ENCODE data around the gene CCDC91.

Gene CCDC91

DNA sequence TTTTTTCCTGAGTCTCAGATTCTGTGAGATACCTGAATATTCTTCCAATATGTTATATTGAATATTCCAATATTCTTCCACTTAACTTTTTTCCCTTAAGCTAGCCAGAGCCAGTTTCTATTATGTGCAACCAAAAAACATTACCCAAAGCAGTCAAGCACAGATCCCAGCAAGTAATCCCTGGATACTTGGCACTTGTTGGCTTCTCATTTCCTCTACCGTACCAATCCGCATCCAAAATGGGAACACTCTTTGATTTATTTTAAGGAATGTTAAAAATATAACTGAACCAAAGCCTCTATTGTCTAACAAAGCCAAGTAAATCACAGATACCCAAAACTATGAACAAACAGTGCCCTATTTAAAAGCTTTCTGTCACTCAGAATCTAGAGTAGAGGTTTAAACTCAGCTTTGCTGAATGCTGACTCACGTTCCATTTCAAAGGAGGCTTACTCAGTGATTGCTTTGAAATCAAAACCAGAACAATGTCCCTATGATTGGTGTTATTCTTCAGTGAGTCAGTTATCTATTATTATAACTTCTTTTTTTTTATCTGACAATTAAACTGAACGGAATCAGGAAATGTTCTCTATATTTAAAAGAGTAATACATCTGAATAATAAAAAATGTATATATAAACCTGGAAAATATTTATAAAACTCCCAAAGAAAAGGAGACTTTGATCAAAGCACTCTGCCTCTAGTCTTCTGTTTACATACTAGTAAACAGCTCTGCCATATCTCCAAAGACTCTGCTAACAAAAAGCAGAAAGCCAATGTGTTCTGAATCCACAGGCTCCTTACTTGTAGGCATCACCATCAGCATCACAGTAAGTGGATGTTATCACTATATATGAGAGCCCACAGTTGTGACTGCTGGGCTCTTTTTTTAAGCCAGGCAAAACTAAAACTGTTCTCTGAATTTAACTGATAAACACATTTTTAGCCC, 360.8 kb downstream of the CCDC91 start:
- Histone ChIP-seq H3K4me3 (ENCODE audit: low read depth in 1 of 5, low read length in 5 of 5) (no peak overlapping the region), H3K27me3 (ENCODE audit: control insufficient read depth in 5 of 5, insufficient read depth in 4 of 5, low read length in 5 of 5) (no peaks in the 10 kb centered on the region), H3K4me1 (ENCODE audit: control insufficient read depth in 5 of 5, insufficient read depth in 5 of 5, low read length in 5 of 5) (no peaks in the 10 kb centered on the region), H3K27ac (ENCODE audit: low read depth, low read length) (no peak overlapping the region), H3K36me3 (ENCODE audit: control insufficient read depth in 5 of 5, insufficient read depth in 5 of 5, low read length in 5 of 5) (peaks cover 0 to 4% (median 0%) of the 10 kb centered on the region in 5 donors), H3K9me3 (ENCODE audit: control insufficient read depth in 5 of 5, low read length in 5 of 5) (no peaks in the 10 kb centered on the region), H3K9ac (ENCODE audit: low read length in 5 of 5) (no peak overlapping the region)

DNA sequence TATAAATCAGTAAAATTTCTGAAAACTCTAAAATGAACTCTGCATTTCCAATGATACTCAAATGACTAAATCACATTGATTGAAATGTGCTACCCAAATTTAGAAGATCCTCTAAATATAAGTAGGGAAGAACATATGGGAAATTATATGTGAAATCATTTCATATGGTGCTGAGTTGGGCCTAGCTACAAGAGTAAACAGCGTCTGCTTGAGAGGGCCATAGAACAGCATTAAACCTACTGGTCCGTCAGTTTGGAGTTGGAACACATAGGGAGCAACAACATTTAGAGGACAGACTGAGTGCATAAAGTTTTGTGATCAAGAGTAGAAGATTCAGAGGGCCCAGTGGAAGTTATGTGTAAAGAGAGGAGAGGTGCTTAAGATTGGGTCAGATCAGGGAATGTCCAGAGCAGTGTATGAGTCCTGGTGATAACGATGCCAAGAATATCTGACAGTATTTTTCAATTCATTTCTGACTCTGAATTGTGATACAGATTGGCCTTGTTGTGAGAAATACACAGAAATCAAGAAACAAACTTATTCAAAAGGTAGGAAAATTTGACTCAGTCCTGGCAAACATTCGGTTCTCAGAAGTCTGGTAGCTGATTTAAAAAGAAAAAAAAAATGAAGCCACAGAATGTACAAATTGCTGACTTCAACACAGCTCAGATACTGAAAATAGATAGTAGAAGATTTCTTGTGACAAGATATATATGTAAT, 362.2 kb downstream of the CCDC91 start:
- Histone ChIP-seq H3K9me3 (ENCODE audit: control insufficient read depth in 5 of 5, low read length in 5 of 5) (no peaks in the 10 kb centered on the region), H3K27me3 (ENCODE audit: control insufficient read depth in 5 of 5, insufficient read depth in 4 of 5, low read length in 5 of 5) (no peaks in the 10 kb centered on the region), H3K27ac (ENCODE audit: low read depth, low read length) (no peak overlapping the region), H3K4me3 (ENCODE audit: low read depth in 1 of 5, low read length in 5 of 5) (no peak overlapping the region), H3K36me3 (ENCODE audit: control insufficient read depth in 5 of 5, insufficient read depth in 5 of 5, low read length in 5 of 5) (peaks cover 0 to 4% (median 0%) of the 10 kb centered on the region in 5 donors), H3K4me1 (ENCODE audit: control insufficient read depth in 5 of 5, insufficient read depth in 5 of 5, low read length in 5 of 5) (no peaks in the 10 kb centered on the region), H3K9ac (ENCODE audit: low read length in 5 of 5) (no peak overlapping the region)

DNA sequence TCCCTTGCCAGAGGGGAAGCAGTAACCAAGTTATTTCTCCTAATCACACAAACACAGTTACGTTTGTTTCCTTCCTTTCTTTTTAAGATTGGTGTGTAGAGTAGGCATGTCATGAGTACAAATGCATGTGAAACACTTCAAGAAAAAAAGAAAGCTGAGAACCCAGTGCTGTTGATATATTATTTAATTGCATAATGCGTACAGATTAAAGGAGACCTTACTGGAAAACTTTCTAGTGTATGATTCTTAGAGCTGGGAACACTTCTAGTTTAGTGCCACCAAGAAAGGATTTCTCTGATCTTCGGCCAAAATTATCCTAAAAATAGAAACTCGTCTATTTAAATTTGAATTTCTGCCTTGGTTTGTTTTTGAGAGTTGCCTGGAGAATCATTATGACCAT, 365.5 kb downstream of the CCDC91 start:
- H3K27ac ChIP-seq (ENCODE audit: low read depth, low read length) = no peak overlapping the region
- no peaks in the 10 kb centered on the region for H3K27me3 ChIP-seq (ENCODE audit: control insufficient read depth in 5 of 5, insufficient read depth in 4 of 5, low read length in 5 of 5)
- H3K9ac ChIP-seq (ENCODE audit: low read length in 5 of 5) = no peak overlapping the region
- no peaks in the 10 kb centered on the region for H3K36me3 ChIP-seq (ENCODE audit: control insufficient read depth in 5 of 5, insufficient read depth in 5 of 5, low read length in 5 of 5)
- no peaks in the 10 kb centered on the region for H3K4me1 ChIP-seq (ENCODE audit: control insufficient read depth in 5 of 5, insufficient read depth in 5 of 5, low read length in 5 of 5)
- no peak overlapping the region for H3K4me3 ChIP-seq (ENCODE audit: low read depth in 1 of 5, low read length in 5 of 5)
- no peaks in the 10 kb centered on the region for H3K9me3 ChIP-seq (ENCODE audit: control insufficient read depth in 5 of 5, low read length in 5 of 5)

DNA sequence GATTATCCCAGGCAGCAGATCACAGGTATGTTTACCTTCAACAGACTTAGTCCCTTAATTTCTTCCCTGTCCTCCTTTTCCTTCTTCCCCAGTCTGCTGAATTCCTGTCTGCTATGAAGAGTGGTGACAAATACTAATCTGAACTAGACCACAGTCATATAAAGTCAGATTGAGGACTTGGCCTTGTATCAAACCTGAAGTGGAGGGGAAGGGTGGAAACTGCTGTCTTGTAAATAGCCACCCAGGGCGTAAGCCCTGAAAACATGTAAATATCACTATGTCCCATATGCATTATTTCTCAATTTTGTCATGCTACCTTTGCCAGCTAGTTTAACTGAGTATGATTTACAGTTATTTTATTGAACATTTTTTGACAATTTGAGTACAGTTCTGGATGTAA, 368.0 kb downstream of the CCDC91 start:
- Histone ChIP-seq H3K36me3 (ENCODE audit: control insufficient read depth in 5 of 5, insufficient read depth in 5 of 5, low read length in 5 of 5) (no peaks in the 10 kb centered on the region), H3K27ac (ENCODE audit: low read depth, low read length) (no peak overlapping the region), H3K9ac (ENCODE audit: low read length in 5 of 5) (no peak overlapping the region), H3K4me1 (ENCODE audit: control insufficient read depth in 5 of 5, insufficient read depth in 5 of 5, low read length in 5 of 5) (peaks cover 0 to 3% (median 0%) of the 10 kb centered on the region in 5 donors), H3K9me3 (ENCODE audit: control insufficient read depth in 5 of 5, low read length in 5 of 5) (no peaks in the 10 kb centered on the region), H3K4me3 (ENCODE audit: low read depth in 1 of 5, low read length in 5 of 5) (no peak overlapping the region), H3K27me3 (ENCODE audit: control insufficient read depth in 5 of 5, insufficient read depth in 4 of 5, low read length in 5 of 5) (no peaks in the 10 kb centered on the region)

DNA sequence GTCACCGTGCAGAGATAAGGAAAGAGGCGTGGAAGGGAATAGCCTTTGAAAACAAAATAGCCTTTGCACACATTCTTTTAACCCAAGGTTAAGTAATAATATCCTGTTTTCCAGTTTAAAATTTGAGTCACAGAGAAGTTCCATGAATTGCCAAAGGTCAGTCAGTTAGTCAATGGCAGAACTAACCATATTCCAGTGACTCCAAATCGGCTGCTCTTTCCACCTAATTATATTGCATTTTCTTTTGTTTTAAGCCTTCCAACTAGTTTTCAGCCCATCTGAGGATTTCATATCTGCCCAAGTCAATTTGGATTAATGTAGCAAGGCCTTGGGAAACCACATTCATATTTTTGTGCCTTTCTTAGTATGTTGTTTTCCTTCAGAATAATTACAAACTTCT, 373.0 kb downstream of the CCDC91 start:
- Histone ChIP-seq H3K36me3 (ENCODE audit: control insufficient read depth in 5 of 5, insufficient read depth in 5 of 5, low read length in 5 of 5) (peaks cover 0 to 3% (median 0%) of the 10 kb centered on the region in 5 donors), H3K9me3 (ENCODE audit: control insufficient read depth in 5 of 5, low read length in 5 of 5) (no peaks in the 10 kb centered on the region)

DNA sequence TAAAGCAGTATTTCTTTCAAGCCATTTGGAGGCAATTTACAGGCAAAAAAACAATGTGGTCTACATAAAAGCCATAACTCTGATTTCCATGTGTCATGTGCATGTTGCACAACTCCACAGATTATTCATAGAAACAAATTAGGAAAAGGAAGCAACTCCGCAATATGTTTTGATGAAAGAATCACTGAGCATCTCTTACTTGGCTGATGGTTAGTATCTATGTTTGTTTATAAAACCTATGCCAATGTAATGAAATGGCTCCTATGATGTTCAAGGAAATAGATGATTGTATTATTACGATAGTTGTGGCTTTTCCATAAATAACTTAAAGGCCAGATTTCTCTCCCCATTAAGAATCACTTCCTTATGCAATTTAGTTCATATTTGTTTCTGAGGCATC, 373.7 kb downstream of the CCDC91 start:
- Histone ChIP-seq H3K4me1 (ENCODE audit: control insufficient read depth in 5 of 5, insufficient read depth in 5 of 5, low read length in 5 of 5) (peaks cover 0 to 8% (median 0%) of the 10 kb centered on the region in 5 donors), H3K9me3 (ENCODE audit: control insufficient read depth in 5 of 5, low read length in 5 of 5) (no peaks in the 10 kb centered on the region), H3K27me3 (ENCODE audit: control insufficient read depth in 5 of 5, insufficient read depth in 4 of 5, low read length in 5 of 5) (no peaks in the 10 kb centered on the region), H3K27ac (ENCODE audit: low read depth, low read length) (no peak overlapping the region), H3K4me3 (ENCODE audit: low read depth in 1 of 5, low read length in 5 of 5) (no peak overlapping the region), H3K36me3 (ENCODE audit: control insufficient read depth in 5 of 5, insufficient read depth in 5 of 5, low read length in 5 of 5) (peaks cover 0 to 3% (median 0%) of the 10 kb centered on the region in 5 donors), H3K9ac (ENCODE audit: low read length in 5 of 5) (no peak overlapping the region)

More for the DNA sequence above, 373.0 kb downstream of the CCDC91 start:
- no peak overlapping the region for H3K4me3 ChIP-seq (ENCODE audit: low read depth in 1 of 5, low read length in 5 of 5)
- no peak overlapping the region for H3K9ac ChIP-seq (ENCODE audit: low read length in 5 of 5)
- no peak overlapping the region for H3K27ac ChIP-seq (ENCODE audit: low read depth, low read length)
- H3K27me3 ChIP-seq (ENCODE audit: control insufficient read depth in 5 of 5, insufficient read depth in 4 of 5, low read length in 5 of 5) = no peaks in the 10 kb centered on the region
- peaks cover 0 to 8% (median 0%) of the 10 kb centered on the region in 5 donors for H3K4me1 ChIP-seq (ENCODE audit: control insufficient read depth in 5 of 5, insufficient read depth in 5 of 5, low read length in 5 of 5)

DNA sequence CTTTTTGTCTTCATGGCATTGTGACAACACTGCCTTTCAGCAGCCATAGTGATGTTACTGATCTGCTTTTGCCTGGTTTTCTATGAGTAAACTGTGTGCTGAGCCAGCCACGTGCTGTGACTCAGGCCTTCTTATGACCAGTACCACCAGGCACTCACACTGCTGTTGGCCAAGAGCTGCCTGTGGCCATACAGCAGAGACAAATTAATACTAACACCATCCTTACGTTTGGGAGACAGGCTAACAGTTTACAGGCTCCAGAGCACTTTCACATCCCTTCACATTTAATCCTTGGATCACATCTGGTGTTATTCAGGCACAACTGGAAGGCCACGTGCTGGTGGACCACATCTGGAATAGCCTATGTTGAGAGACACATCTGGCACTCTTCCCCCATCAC, 377.9 kb downstream of the CCDC91 start:
- peaks cover 0 to 17% (median 5%) of the 10 kb centered on the region in 5 donors for H3K4me1 ChIP-seq (ENCODE audit: control insufficient read depth in 5 of 5, insufficient read depth in 5 of 5, low read length in 5 of 5)
- H3K4me3 ChIP-seq (ENCODE audit: low read depth in 1 of 5, low read length in 5 of 5) = no peak overlapping the region
- H3K27ac ChIP-seq (ENCODE audit: low read depth, low read length) = no peak overlapping the region
- no peaks in the 10 kb centered on the region for H3K9me3 ChIP-seq (ENCODE audit: control insufficient read depth in 5 of 5, low read length in 5 of 5)
- no peak overlapping the region for H3K9ac ChIP-seq (ENCODE audit: low read length in 5 of 5)
- H3K27me3 ChIP-seq (ENCODE audit: control insufficient read depth in 5 of 5, insufficient read depth in 4 of 5, low read length in 5 of 5) = no peaks in the 10 kb centered on the region
- peaks cover 0 to 3% (median 0%) of the 10 kb centered on the region in 5 donors for H3K36me3 ChIP-seq (ENCODE audit: control insufficient read depth in 5 of 5, insufficient read depth in 5 of 5, low read length in 5 of 5)

DNA sequence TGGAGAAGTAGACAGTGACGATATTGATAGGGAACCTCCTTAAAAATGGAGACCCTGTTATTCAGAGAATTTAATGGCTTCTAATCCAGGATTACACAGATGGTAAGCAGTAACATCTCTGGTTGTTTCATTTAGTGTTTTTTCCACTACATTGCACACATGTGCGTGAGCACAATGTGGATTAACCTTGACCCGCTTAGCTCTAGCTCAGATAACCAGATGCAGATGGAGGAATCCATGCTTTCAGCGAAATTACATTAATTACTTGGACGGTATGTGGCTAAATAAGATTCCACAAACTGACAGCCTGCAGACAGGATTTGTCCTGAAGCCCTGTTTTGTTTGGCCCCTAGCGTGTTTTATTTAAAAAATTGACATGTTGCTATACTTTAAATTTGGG, 378.4 kb downstream of the CCDC91 start:
- Histone ChIP-seq H3K9ac (ENCODE audit: low read length in 5 of 5) (no peak overlapping the region), H3K27me3 (ENCODE audit: control insufficient read depth in 5 of 5, insufficient read depth in 4 of 5, low read length in 5 of 5) (no peaks in the 10 kb centered on the region), H3K9me3 (ENCODE audit: control insufficient read depth in 5 of 5, low read length in 5 of 5) (no peaks in the 10 kb centered on the region), H3K27ac (ENCODE audit: low read depth, low read length) (no peak overlapping the region), H3K4me1 (ENCODE audit: control insufficient read depth in 5 of 5, insufficient read depth in 5 of 5, low read length in 5 of 5) (peaks cover 0 to 11% (median 5%) of the 10 kb centered on the region in 5 donors), H3K4me3 (ENCODE audit: low read depth in 1 of 5, low read length in 5 of 5) (no peak overlapping the region), H3K36me3 (ENCODE audit: control insufficient read depth in 5 of 5, insufficient read depth in 5 of 5, low read length in 5 of 5) (peaks cover 0 to 3% (median 0%) of the 10 kb centered on the region in 5 donors)

DNA sequence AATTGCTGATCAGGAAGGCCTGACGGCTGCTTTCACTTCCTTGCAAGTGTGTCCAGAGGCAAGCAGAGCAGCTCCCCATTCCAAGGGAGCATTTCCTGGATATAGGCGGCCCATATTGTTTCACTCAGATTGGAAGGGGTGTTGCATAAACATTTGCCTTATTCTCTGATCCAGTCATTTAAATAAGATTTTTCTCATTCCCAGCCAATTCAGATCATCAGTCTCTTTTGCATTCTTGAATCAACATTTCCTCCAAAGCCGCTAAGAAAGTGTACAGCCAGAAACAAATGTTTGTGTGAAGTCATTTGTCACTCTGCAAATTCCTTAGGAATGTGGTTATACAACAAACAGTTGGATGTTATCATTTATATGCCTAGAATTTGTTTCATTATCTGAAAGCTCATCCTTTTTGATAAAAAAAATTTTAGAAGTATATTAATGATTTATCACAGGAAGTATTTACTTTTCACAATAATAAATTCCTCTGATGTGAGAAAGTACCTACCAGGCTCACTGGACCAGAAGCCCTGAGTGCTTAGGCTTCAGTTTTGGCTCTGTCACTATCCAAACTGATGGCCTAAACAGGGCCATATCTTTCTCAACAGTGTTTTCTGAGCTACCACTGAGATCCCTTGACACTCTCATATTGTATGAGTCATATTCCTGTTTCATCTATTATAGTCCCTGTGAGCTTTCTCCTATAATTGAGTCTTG, 379.6 kb downstream of the CCDC91 start:
- H3K27ac ChIP-seq (ENCODE audit: low read depth, low read length) = no peak overlapping the region
- no peaks in the 10 kb centered on the region for H3K27me3 ChIP-seq (ENCODE audit: control insufficient read depth in 5 of 5, insufficient read depth in 4 of 5, low read length in 5 of 5)
- no peaks in the 10 kb centered on the region for H3K36me3 ChIP-seq (ENCODE audit: control insufficient read depth in 5 of 5, insufficient read depth in 5 of 5, low read length in 5 of 5)
- peak overlapping the region in 2 of 5 donors; percentile 1 to 23 for H3K4me3 ChIP-seq (ENCODE audit: low read depth in 1 of 5, low read length in 5 of 5)
- H3K4me1 ChIP-seq (ENCODE audit: control insufficient read depth in 5 of 5, insufficient read depth in 5 of 5, low read length in 5 of 5) = peaks cover 0 to 9% (median 7%) of the 10 kb centered on the region in 5 donors
- no peak overlapping the region for H3K9ac ChIP-seq (ENCODE audit: low read length in 5 of 5)
- no peaks in the 10 kb centered on the region for H3K9me3 ChIP-seq (ENCODE audit: control insufficient read depth in 5 of 5, low read length in 5 of 5)
